ENCODE measurements around the gene ITFG2.
"Not testable (repeated sequence)": the region's sequence is repeated elsewhere in the genome, so short reads cannot be mapped to it uniquely, and the experiment has no call there.

Gene ITFG2

GRCh38 chr12:2862876-2863275 lies 50.4 kb downstream of the ITFG2 start:
- TF ChIP-seq CTCF (IDR thresholded peaks at IDR 0.05; ENCODE audit: insufficient read depth, missing control alignments) = no peak

GRCh38 chr12:2863402-2863801 lies 50.9 kb downstream of the ITFG2 start:
- FAIRE-seq; DNase-seq (ENCODE audit: insufficient read length, low spot score): not testable (repeated sequence)

More at GRCh38 chr12:2862876-2863275, 50.4 kb downstream of the ITFG2 start:
- FAIRE-seq = no peak
- DNase-seq (ENCODE audit: insufficient read length, low spot score) = no peak

GRCh38 chr12:2864198-2864597 lies 51.7 kb downstream of the ITFG2 start:
- FAIRE-seq = no peak
- DNase-seq (ENCODE audit: insufficient read length, low spot score) = no peak

GRCh38 chr12:2868986-2869632 lies 56.6 kb downstream of the ITFG2 start:
- not testable (repeated sequence) for DNase-seq (ENCODE audit: insufficient read length, low spot score); FAIRE-seq

More at GRCh38 chr12:2864198-2864597, 51.7 kb downstream of the ITFG2 start:
- no peak for TF ChIP-seq CTCF (IDR thresholded peaks at IDR 0.05; ENCODE audit: insufficient read depth, missing control alignments)
